Heart left ventricle (tissue), 13 donors: ENCODE measurements around the gene LHCGR.

Experiments
- CTCF ChIP-seq, 12 donors: fragments of 200-600 bp; sonication (generic) in 4 of 12; IDR thresholded peaks; one replicate each; pipeline versions ENCODE4 v1.5.0 to v1.8.0; 2018 to 2022; ENCODE audit warnings: antibody characterized with exemption in 12 of 12, mild to moderate bottlenecking in 5 of 12
- POLR2A ChIP-seq, 2 donors: fragments of 450-650 bp; IDR thresholded peaks; one replicate each; pipeline ENCODE4 v1.6.1; 2017; ENCODE audit warnings: antibody characterized with exemption in 2 of 2, mild to moderate bottlenecking in 2 of 2, moderate library complexity in 2 of 2
- donor health status: ischemic (EF 13 %, LVEDD 7.1; RV severe dilation, severe dysfunction).
- donor health status: DM: no; HTN: yes; CAD: no.
- donor health status: DM: no; HTN: no; CAD: no.
- donor health status: ischemic (EF 25% LVEDD 6.9; RV normal size, moderate dysfunction).
- donor health status: ischemic (EF 25% LVEDD 5.7; RV mildly dilated, moderate dysfunction).
- donor health status: ischemic (EF 35%, LVEDD 5.7; RV mildly dilated, moderate dysfunction).
- donor health status: nonischemic (EF 11% LVEDD 7.7; RV severe dilation, severe dysfunction).
- donor health status: DM: yes; HTN: yes; CAD: no.
- donor health status: PGD.
- donor health status: ischemic (EF 29% LVEDD 5.4; RV normal size, mild dysfunction).
- donor health status: nonischemic (EF 23%, LVEDD 6.1; RV moderate dilation, normal function).

GRCh38 chr2:48724278-48724677 lies 31.2 kb downstream of the LHCGR start:
- no peak for TF ChIP-seq CTCF (IDR thresholded peaks at IDR 0.05)
- TF ChIP-seq POLR2A (IDR thresholded peaks at IDR 0.05): no peak
